NCI-H1436 (cell line): ENCODE measurements around the gene VAV2.
"Not testable (repeated sequence)": the region's sequence is repeated elsewhere in the genome, so short reads cannot be mapped to it uniquely, and the experiment has no call there.

Experiments
- DNase-seq: peaks from one replicate; lab custom pipeline; 2025; lab: John Stamatoyannopoulos, UW

The VAV2 gene

GRCh38 chr9:133996531-133997520 lies 4.7 kb upstream of the VAV2 start:
- DNase-seq = no peak

GRCh38 chr9:133995012-133995896 lies 3.1 kb upstream of the VAV2 start:
- peak; percentile 18 for DNase-seq

GRCh38 chr9:133994353-133995011 lies 2.4 kb upstream of the VAV2 start:
- DNase-seq = peak; percentile 58

- DNase-seq = no peak
Measured at GRCh38 chr9:133993635-133994253, 1.6 kb upstream of the VAV2 start.

- DNase-seq = peak; percentile 59
Measured at GRCh38 chr9:133992780-133993634, 883 bp upstream of the VAV2 start.

- DNase-seq = no peak
Measured at GRCh38 chr9:133991214-133991921, 756 bp downstream of the VAV2 start.

GRCh38 chr9:133990366-133991213 lies 1.5 kb downstream of the VAV2 start:
- DNase-seq = no peak

GRCh38 chr9:133989625-133990365 lies 2.3 kb downstream of the VAV2 start:
- DNase-seq = no peak

- DNase-seq = not testable (repeated sequence)
Measured at GRCh38 chr9:133988771-133989170, 3.4 kb downstream of the VAV2 start.

GRCh38 chr9:133987946-133988665 lies 4.0 kb downstream of the VAV2 start:
- no peak for DNase-seq

GRCh38 chr9:133987446-133987788 lies 4.7 kb downstream of the VAV2 start:
- no peak for DNase-seq

GRCh38 chr9:133986774-133987445 lies 5.2 kb downstream of the VAV2 start:
- no peak for DNase-seq

- no peak for DNase-seq
Measured at GRCh38 chr9:133986061-133986460, 6.1 kb downstream of the VAV2 start.

GRCh38 chr9:133982971-133983720 lies 9.0 kb downstream of the VAV2 start:
- no peak for DNase-seq

- no peak for DNase-seq
Measured at GRCh38 chr9:133981958-133982681, 10.0 kb downstream of the VAV2 start.

GRCh38 chr9:133981589-133981957 lies 10.6 kb downstream of the VAV2 start:
- no peak for DNase-seq
